Middle frontal gyrus (tissue), 1 donor: ENCODE results near the gene RXRA.

Experiments
- DNase-seq: peaks from one replicate; pipeline ENCODE4 v3.0.0-alpha.2; 2015; ENCODE audit warnings: low spot score; ENCODE audit errors: extremely low spot score

Gene RXRA

GRCh38 chr9:134380542-134381271, 54.5 kb downstream of the RXRA start:
- DNase-seq, result no peak

GRCh38 chr9:134381272-134381661, 55.0 kb downstream of the RXRA start:
- no peak for DNase-seq

GRCh38 chr9:134381671-134382516, 55.6 kb downstream of the RXRA start:
- no peak for DNase-seq

- no peak for DNase-seq
Observed at GRCh38 chr9:134382733-134383132, 56.5 kb downstream of the RXRA start.

- no peak for DNase-seq
Observed at GRCh38 chr9:134383148-134383547, 56.9 kb downstream of the RXRA start.

GRCh38 chr9:134384811-134385479, 58.7 kb downstream of the RXRA start:
- DNase-seq, result no peak

GRCh38 chr9:134385915-134386314, 59.7 kb downstream of the RXRA start:
- no peak for DNase-seq

GRCh38 chr9:134386951-134387831, 60.9 kb downstream of the RXRA start:
- DNase-seq, result no peak

- no peak for DNase-seq
Observed at GRCh38 chr9:134388289-134388808, 62.1 kb downstream of the RXRA start.

GRCh38 chr9:134388976-134389375, 62.7 kb downstream of the RXRA start:
- DNase-seq, result no peak

GRCh38 chr9:134389642-134390041, 63.4 kb downstream of the RXRA start:
- no peak for DNase-seq

- DNase-seq, result no peak
Observed at GRCh38 chr9:134390537-134390936, 64.3 kb downstream of the RXRA start.

- DNase-seq, result no peak
Observed at GRCh38 chr9:134390947-134391318, 64.7 kb downstream of the RXRA start.

GRCh38 chr9:134391319-134392231, 65.3 kb downstream of the RXRA start:
- no peak for DNase-seq

GRCh38 chr9:134392900-134393299, 66.6 kb downstream of the RXRA start:
- no peak for DNase-seq

- no peak for DNase-seq
Observed at GRCh38 chr9:134393582-134394280, 67.5 kb downstream of the RXRA start.

- DNase-seq, result no peak
Observed at GRCh38 chr9:134395002-134395517, 68.8 kb downstream of the RXRA start.

- DNase-seq, result no peak
Observed at GRCh38 chr9:134395737-134396257, 69.5 kb downstream of the RXRA start.

- DNase-seq, result no peak
Observed at GRCh38 chr9:134396258-134396742, 70.0 kb downstream of the RXRA start.
